HG02885 (cell line): ENCODE data around the gene GNB1.
A peak's percentile ranks its signal among the peaks of the same experiment; 100 is the strongest.

ENCODE experiments used
- ATAC-seq: cut with Tn5 transposase; IDR thresholded peaks from one replicate; pipeline ENCODE4 v1.9.1; 2021; ENCODE audit warnings: mild to moderate bottlenecking; ENCODE audit not compliant: unreplicated experiment, poor library complexity

GNB1 gene

DNA sequence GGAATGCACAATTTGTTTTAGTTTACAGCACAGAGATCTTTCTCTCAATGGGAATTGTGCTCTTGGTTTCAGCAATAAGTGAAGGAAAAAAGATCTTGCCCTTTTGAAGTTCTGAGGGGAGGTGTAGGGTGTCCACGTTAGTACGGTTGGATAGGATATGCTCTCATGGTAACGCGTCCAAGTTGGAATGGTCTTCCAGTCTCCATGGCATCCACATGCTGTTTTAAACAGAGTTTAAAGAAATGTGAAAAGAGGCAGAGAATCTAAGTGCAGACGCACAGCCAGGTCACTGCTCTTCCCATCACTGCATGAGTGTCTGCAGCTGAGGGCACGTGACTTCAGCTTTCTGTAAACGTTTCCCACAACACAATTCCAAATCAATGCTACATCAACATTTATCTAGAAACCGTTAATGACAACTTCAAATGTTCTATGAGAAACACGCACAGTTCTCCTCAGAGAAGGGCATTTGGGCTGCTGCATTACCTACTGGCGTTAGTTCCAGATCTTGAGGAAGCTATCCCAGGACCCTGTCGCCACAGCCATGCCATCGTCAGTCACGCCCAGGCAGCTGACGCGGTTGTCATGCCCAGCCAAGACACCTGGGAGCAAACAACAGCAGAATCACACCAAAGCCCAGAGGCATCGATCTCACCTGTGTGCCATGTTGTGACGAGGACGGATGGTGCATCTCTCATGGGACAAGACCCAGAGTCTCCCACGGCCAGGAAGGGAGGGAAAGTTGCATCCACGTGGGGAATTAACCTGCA lies 103.9 kb downstream of the GNB1 start:
- ATAC-seq = no peak

DNA sequence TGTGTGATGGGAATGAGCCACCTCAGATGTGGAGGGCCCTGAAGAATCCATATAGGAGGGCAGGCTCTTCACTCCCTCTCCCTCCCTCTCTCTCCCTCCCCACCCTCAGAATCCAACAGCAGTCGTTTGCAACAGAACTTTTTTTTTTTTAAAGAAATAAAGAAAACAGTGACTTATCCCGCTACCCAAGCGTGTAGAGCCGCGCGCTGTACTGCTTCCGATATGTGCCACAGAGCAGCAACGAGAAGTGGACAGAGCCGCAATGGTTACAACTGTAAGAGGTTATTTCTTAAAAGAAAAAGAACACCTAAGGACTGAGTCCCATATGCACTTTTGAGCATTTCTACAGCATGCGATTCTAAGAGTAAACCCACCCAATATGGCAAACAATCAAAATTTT lies 105.2 kb downstream of the GNB1 start:
- no peak for ATAC-seq

DNA sequence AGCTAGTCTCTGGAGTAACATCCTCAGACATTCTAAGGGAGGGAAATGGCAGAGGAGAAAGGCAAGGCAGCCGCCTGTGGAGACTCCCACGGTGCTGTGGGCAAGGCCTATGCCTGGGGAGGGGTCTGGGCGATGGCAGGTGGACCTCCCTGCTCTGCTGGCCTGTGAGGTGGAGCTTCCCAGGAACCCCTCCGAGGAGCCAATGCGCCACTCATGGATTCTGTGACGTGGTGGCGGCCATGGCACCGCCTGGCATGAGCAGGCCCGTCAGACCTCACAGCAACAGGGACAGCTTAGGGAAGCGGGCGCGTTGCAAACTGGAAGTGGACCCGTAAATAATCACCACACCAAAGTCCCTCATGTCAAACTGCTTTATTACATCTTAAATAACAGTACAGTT lies 106.0 kb downstream of the GNB1 start:
- no peak for ATAC-seq

DNA sequence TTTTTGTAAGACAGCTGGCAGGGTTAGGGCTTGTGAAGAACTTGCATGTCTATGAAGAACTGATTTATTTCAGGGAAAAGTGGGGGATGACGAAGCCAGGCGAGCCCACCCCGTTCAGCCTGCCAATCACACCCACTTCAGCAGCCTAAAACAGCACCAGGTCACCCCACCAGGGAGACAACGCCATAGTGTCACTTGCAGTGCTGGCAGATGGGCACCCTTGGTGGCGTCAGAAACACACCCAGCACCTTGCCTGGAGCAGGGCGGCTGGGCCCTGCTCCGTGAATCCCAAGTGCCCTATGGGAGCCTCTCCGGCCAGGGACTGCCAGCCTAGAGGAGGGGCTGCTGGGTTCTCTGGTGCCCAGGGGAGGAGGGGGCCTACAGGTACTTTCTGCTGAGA lies 107.6 kb downstream of the GNB1 start:
- no peak for ATAC-seq

DNA sequence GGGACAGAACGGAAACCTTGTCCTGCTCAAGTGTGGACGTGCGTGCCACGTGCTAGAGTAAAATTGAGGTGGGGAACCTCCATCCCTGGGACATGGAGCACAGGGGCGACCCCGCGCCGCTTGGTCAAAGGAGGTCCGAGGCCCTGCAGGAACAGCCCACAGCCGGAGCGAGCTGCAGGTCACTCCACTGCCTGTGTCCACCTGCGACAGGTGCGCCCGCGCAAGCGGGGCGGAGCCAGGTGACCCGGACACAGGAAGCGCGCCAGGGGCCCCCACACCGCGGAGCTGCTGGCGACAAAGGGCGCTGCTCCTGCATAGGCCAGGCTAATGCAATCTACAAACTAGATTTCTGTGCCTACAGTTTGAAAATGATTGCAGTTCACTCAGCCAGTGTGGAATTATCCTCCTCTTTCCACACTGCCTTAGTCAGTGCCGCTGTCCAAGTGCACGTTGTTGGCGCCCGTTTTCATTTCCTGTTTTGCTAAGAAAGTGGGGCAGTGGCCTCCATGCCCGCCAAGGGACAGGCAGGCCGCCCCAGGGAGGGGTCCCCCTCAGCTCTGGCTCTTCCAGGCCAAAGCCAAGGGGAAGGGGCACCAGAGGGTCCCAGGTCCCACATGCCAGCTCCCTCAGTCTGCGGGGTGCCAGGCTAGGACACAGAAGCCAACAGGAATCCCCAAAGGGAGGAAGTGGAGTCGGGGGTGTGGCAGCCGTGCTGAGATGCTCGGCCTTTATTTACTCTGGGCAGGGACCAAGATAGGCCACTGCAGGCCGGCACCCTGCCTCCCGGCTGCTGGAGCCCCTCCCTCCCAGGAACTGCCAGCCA lies 108.3 kb downstream of the GNB1 start:
- no peak for ATAC-seq

DNA sequence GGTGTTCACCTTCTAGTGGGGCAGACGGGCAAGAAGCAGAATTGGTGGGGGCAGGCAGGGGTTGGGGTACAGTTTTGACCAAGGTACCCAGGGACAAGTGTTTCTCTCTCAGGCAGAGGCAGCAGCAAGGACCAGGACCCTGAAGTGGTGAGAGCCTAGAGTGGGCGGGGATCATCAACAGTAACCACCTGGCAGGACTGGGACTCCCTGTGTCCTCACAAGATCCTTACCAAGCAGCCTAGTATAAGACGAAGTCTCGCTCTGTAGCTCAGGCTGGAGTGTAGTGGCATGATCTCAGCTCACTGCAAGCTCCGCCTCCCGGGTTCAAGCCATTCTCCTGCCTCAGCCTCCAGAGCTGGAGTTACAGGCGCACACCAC lies 109.4 kb downstream of the GNB1 start:
- no peak for ATAC-seq

DNA sequence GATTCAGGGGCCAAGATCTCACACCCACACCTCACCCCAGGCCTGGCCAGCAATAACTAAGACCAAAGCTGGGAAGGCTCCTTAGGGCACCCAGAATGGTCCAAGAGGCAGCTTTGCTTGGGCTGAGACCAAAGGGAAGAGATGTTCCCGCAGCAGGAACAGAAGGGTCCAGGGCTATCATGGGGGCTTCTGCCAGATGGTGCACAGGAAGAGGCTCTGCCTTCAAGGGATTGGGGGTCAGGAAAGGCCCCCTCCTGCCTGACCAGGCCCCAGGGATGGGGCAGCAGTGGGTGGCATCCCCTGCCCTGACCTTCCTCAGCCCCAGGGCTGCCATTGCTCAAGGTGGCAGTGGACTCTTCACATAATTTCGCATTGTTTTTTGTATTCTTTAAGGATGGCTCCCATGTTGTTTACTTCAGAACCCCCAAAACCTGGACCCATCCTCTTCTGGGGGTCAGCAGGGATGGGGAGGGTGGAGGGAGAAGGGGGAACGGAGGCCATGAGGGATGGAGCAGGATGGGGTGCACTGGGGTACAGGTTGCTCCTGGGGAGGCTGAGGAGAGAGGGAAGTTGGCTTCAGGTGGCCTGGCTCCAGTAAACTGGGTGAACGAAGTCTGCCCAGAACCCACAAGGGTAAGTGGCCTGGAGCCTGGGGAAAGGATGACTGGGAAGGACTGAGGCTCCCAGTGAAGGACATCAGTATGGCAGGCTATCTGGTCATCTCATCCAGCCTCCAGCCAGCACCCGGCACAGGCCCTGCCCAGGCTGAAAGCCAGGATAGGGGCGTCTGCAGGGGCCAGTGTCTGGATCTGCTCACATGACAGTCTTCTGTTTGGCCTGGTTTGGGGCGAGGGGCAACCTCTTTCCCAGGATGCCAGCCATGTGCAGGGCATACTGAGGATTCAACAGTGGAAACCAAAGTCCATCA lies 110.0 kb downstream of the GNB1 start:
- ATAC-seq = no peak

DNA sequence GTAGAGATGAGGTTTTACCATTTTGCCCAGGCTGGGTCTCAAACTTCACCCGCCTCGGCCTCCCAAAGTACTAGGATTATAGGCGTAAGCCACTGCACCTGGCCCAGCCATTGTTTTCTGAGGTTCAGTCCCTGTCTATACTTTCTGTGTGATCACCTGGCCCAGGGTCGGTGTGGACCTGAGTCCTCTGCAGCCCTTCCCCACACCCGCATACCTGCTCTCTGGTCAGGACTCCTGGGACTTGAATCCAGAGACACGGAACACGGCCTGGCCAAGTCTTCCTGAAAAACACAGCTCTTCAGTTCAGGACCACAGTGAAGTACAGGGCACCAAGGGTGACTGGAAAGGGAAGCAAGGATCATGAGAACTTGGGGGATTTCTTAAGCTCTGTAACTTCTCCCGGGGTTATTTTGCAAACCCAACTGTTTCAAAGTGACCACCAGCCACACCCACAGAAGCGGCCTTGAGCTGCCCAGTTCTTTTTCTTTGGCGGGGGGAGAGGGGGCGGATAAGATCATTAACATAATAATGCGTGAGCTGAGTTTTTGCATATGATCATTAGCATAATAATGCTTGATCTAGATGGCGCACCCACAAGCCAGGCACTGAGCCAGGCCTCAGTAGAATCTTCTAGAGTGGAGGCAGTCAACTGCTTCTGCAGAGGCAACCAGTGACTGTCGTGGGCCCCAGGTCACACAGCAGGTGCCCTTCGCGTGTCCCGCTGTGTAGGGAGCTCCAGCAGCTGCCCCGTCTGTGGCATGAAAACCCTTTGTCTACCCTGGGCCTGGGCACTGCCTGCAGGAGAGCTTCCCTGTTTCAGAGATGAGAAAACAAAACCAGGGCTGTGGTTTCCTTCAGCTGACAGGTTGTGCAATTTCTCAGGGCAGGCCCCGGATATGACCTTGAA lies 110.9 kb downstream of the GNB1 start:
- ATAC-seq = peak; percentile 26

DNA sequence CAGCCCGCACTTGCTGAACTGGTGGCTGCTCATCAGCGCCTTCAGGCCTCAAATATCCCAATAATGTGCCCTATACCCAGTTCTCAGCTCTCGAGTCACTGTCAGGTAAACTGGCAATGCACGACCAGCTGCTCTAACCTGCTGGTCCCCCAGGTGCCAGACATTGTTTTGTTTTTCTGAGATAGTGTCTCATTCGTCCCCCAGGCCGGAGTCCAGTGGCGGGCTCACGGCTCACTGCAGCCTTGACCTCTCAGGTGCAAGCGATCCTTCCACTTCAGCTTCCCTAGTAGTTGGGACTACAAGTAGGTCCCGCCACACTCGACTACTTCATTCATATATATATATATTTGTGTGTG lies 111.6 kb downstream of the GNB1 start:
- no peak for ATAC-seq

DNA sequence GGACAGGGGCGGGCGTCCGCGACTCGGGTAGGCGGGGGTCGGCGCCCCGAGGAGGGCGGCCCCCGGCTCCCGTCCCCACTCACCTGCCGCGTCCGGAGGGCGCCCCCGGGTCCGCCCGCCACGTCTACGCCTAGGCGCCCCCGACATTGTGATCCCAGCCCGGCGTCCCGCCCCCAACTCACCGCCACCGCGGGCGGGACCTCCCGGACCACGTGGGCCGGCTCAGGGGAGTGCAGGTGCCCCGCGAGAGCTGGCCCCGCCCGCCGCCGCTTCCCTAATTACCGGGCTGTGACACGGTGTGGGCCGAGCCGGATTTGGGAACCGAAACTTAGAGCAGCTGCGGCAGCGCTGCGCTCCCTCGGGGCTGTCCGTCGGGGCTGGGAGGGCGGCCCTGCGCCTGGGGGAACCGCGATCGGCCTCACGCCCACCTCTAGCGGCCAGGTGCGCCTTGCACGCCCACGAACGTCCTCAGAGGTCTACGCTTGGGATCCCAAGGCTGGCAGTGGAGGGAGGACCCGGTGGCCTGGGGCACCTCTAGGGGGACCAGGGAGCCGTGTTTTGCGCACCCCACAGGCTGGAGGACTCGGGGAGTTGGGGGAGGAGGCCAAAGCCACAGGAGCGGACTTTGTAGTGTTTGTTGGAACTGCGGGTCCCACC lies 112.1 kb downstream of the GNB1 start:
- ATAC-seq = peak; percentile 75

DNA sequence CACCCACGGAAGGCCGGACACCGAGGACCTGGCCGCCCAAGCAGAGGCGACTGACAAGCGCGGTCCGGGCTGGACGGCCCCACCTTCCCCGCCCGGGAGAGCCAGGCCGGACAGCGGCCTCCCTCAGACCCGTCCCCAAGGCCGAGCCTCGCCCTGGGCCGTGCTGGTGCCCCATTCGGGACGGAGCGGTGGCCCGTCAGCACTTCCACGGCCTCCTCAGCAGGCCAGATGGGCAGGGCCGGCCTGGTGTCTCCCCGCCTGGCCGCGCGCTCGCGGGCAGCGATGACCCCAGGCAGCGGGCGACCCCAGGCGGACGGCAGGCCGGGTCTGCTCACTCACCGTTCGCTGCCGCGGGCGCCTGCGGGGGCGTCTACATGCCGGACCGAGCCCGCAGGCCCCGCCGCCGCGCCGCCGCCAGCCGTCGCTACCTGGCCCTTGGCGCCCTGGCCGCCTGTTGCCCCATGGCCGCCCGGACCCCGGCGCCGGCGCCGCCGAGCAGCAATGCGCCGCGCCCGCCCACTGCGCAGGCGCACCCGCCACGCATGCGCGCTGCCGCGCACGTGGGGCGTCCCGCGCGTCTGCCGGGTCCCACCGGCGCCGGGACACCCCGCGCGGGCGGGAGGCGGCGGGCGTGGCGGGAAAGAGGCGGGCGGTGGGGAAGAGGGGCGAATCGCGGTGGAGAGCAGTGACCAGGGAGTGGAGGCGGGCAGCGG lies 112.8 kb downstream of the GNB1 start, which contains the start of gene NADK:
NADK (minus strand) TSS at position 521 of the 713 bp plus-strand sequence. CDS start 13,064 bp downstream, outside the sequence.
- peak; percentile 44 for ATAC-seq

DNA sequence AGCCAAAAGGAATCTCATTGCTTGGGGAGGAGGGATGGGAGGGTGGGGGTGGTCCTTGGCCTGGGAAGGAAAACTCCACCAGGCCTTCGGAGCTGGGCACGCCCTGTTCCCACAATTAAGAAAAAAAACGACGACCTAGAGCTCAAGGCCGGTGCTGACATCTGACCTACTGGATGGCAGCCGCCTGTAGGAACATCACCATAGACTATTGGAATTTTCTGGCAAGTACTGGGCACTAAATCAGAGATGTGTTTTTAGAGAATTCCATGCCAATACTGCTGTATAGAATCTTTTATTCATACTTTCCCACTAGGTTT lies 113.3 kb downstream of the GNB1 start:
- no peak for ATAC-seq

DNA sequence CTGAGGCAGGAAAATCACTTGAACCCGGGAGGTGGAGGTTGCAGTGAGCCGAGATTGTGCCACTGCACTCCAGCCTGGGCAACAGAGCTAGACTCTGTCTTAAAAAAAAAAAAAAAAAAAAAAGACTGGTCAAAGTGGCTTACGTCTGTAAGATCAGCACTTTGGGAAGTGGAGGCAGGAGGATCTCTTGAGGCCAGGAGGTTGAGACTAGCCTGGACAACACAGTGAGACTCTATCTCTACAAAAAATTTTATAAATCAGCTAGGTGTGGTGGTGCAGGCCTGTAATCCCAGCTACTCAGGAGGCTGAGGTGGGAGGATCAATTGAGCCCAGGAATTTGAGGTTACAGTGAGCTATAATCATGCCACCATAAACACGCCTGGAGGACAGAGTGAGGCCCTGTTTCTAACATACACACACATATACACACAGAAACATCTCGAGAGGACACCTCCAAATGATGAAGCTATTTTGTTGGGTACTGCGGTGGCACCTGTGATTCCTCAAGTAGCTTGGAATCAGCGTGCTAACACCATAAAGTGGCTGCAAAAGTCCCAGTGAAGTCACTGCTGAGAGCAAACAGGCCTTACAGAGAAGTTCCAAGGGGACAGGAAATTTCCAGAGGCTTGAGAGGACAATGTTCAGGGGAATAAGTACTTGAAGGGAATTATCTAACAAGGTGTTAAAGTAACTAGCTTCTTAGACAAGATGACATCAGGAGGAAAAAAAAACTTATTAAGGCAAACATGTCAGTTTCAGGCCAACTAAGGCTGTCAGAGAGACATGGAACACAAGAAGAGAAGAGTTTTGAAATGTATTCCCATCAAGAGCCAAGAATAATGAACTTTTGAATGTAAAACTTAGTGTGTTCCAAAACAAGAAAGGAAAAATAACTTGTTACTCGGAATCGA lies 114.0 kb downstream of the GNB1 start:
- no peak for ATAC-seq

DNA sequence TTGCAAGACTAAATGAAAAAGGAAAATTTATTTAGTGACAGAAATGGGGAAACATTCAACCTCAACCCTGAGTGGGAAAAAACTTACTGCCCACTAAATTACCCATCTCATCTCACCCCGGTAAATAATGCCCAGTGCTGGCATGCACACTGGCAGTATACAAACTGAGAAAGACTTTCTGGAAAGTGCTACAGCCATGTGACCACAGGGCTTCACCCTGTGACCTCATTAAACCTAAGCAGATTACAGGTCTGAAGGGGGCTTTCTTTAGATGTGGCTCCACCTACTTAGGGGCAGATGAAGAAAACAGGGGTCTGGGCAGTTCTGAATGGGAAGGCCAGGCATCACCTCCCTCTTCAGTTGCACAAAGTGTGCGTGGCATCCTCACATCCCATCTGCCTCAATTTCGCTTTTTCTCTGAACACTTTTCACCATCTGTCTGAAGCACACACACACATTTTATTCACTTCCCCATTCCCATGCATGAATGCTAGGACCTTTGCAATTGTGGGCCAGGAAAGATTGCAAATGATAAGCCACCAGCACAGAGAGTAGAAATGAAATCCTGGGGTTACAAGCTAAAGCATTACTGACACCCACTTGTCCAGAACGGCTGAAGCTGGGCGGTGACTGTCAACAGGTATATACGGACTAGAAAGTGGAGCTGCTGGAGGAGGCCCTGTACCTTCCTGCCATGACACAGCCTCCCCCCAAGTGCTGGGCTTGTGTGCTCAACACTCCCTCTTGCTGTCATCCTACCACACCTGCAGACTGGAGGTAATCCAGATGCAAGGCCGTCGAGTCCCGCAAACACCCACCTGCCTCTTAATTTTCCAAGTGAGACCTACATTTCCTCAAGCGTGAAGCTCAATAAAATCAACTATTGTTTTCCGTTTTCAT lies 115.3 kb downstream of the GNB1 start:
- ATAC-seq = no peak

DNA sequence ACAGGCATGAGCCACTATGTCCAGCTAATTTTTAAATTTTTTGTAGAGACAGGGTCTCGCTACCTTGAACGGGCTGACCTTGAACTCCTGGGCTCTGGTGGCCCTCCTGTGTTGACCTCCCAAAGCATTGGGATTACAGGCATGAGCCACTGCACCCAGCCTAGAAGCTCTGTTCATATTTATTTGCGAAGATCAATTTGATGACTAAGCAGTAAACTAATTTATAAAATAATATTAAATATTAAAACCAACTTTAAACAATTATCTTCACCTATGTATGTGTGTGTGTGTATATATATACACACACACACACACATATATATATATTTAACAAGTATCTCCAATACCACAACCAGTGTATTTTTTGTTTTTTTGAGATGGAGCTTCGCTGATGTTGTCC lies 117.0 kb downstream of the GNB1 start:
- no peak for ATAC-seq

DNA sequence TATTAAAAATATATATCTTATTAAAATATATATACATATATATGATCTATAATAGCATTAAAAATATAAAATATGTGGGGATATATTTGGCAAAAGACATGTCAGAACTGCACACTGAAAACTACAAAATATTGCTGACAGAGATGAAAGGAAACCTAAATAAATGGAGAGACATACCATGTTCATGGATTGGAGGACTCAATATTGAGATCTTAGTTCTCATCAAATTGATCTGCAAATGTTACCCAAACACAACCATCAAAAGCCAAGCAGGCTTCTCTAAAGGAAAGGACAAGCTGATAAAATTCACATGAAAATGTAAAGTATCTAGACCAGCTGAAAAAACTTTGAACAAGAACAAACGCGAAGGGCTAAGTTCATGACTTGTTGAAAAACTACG lies 119.8 kb downstream of the GNB1 start:
- ATAC-seq = no peak

DNA sequence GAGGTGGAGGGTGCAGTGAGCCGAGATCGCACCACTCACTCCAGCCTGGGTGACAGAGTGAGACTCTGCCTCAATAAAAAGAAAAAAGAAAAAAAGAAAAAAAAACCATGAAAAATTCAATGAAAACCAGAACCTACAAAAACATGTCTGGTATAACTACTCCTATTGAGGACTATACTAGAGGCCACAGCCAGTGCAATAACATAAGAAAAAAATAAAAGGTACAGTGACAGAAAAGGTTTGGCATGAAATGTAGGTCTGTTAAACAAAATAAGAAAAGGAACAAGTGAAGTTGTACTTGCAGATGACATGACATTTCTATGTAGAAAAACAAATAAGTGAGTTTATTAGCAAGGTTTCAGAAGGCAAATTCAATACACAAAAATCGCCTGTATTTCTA lies 120.8 kb downstream of the GNB1 start:
- ATAC-seq = no peak
